ENCODE results near the gene USP17L29. TPM values are rescaled to one million over a fixed set of nuclear protein-coding genes. Genes with fewer than 3 reads are reported as not detected.
"Not testable (repeated sequence)": the region's sequence is repeated elsewhere in the genome, so short reads cannot be mapped to it uniquely, and the experiment has no call there.

The USP17L29 gene
- total RNA-seq (not detected), polyA plus RNA-seq (not detected)

GRCh38 chr4:9353338-9353737 is at the start of gene USP17L29:
Gene USP17L29 (plus strand): TSS chr4:9353638. CDS start chr4:9353638, 0 bp downstream.
- not testable (repeated sequence) for H3K4me1 Mint-ChIP-seq; H3K4me3 ChIP-seq (ENCODE audit: low read depth, low read length); H3K9me3 Mint-ChIP-seq; H3K36me3 Mint-ChIP-seq; H3K27me3 Mint-ChIP-seq; H3K36me3 ChIP-seq (ENCODE audit: control insufficient read depth, insufficient read depth, low read length); H3K4me1 ChIP-seq (ENCODE audit: control insufficient read depth, insufficient read depth, low read length, poor library complexity, severe bottlenecking); DNase-seq; H3K4me3 Mint-ChIP-seq; ATAC-seq (ENCODE audit: low read depth in 2 of 2); H3K27ac Mint-ChIP-seq; H3K27ac ChIP-seq (ENCODE audit: insufficient read depth, low read length, poor library complexity, severe bottlenecking); H3K27me3 ChIP-seq (ENCODE audit: control insufficient read depth, insufficient read depth, low read length); H3K9me3 ChIP-seq (ENCODE audit: control insufficient read depth in 2 of 2, low read length in 2 of 2)

- not testable (repeated sequence) for H3K4me1 Mint-ChIP-seq; H3K27ac Mint-ChIP-seq; H3K27ac ChIP-seq (ENCODE audit: insufficient read depth, low read length, poor library complexity, severe bottlenecking); H3K4me1 ChIP-seq (ENCODE audit: control insufficient read depth, insufficient read depth, low read length, poor library complexity, severe bottlenecking); DNase-seq; H3K27me3 ChIP-seq (ENCODE audit: control insufficient read depth, insufficient read depth, low read length); H3K36me3 ChIP-seq (ENCODE audit: control insufficient read depth, insufficient read depth, low read length); H3K9me3 ChIP-seq (ENCODE audit: control insufficient read depth in 2 of 2, low read length in 2 of 2); H3K36me3 Mint-ChIP-seq; H3K4me3 Mint-ChIP-seq; H3K9me3 Mint-ChIP-seq; H3K27me3 Mint-ChIP-seq; H3K4me3 ChIP-seq (ENCODE audit: low read depth, low read length); ATAC-seq (ENCODE audit: low read depth in 2 of 2)
Measured at GRCh38 chr4:9324191-9324590, 29.2 kb upstream of the USP17L29 start.

GRCh38 chr4:9324865-9325264 is 28.6 kb upstream of the USP17L29 start, which contains the start of gene USP17L24:
Gene USP17L24 (plus strand): TSS chr4:9325165. CDS start chr4:9325165, 0 bp downstream.
- not testable (repeated sequence) for H3K27ac Mint-ChIP-seq

GRCh38 chr4:9329611-9330010 is 23.8 kb upstream of the USP17L29 start, which contains the start of gene USP17L25:
Gene USP17L25 (plus strand): TSS chr4:9329911. CDS start chr4:9329911, 0 bp downstream.
- not testable (repeated sequence) for H3K36me3 Mint-ChIP-seq; H3K27me3 ChIP-seq (ENCODE audit: control insufficient read depth, insufficient read depth, low read length); H3K36me3 ChIP-seq (ENCODE audit: control insufficient read depth, insufficient read depth, low read length); H3K4me3 Mint-ChIP-seq; H3K9me3 ChIP-seq (ENCODE audit: control insufficient read depth in 2 of 2, low read length in 2 of 2); H3K27ac Mint-ChIP-seq; DNase-seq; H3K9me3 Mint-ChIP-seq; ATAC-seq (ENCODE audit: low read depth in 2 of 2); H3K27me3 Mint-ChIP-seq; H3K4me3 ChIP-seq (ENCODE audit: low read depth, low read length); H3K4me1 Mint-ChIP-seq; H3K27ac ChIP-seq (ENCODE audit: insufficient read depth, low read length, poor library complexity, severe bottlenecking); H3K4me1 ChIP-seq (ENCODE audit: control insufficient read depth, insufficient read depth, low read length, poor library complexity, severe bottlenecking)

More at GRCh38 chr4:9324865-9325264, 28.6 kb upstream of the USP17L29 start, which contains the start of gene USP17L24:
- not testable (repeated sequence) for H3K4me1 Mint-ChIP-seq; H3K9me3 ChIP-seq (ENCODE audit: control insufficient read depth in 2 of 2, low read length in 2 of 2); H3K9me3 Mint-ChIP-seq; H3K36me3 Mint-ChIP-seq; H3K4me1 ChIP-seq (ENCODE audit: control insufficient read depth, insufficient read depth, low read length, poor library complexity, severe bottlenecking); DNase-seq; H3K36me3 ChIP-seq (ENCODE audit: control insufficient read depth, insufficient read depth, low read length); ATAC-seq (ENCODE audit: low read depth in 2 of 2); H3K27me3 ChIP-seq (ENCODE audit: control insufficient read depth, insufficient read depth, low read length); H3K4me3 ChIP-seq (ENCODE audit: low read depth, low read length); H3K4me3 Mint-ChIP-seq; H3K27me3 Mint-ChIP-seq; H3K27ac ChIP-seq (ENCODE audit: insufficient read depth, low read length, poor library complexity, severe bottlenecking)

- not testable (repeated sequence) for DNase-seq; H3K4me3 Mint-ChIP-seq; H3K4me3 ChIP-seq (ENCODE audit: low read depth, low read length); H3K27me3 ChIP-seq (ENCODE audit: control insufficient read depth, insufficient read depth, low read length); H3K9me3 ChIP-seq (ENCODE audit: control insufficient read depth in 2 of 2, low read length in 2 of 2); H3K27ac ChIP-seq (ENCODE audit: insufficient read depth, low read length, poor library complexity, severe bottlenecking); H3K36me3 ChIP-seq (ENCODE audit: control insufficient read depth, insufficient read depth, low read length); H3K4me1 Mint-ChIP-seq; H3K9me3 Mint-ChIP-seq; ATAC-seq (ENCODE audit: low read depth in 2 of 2); H3K36me3 Mint-ChIP-seq; H3K4me1 ChIP-seq (ENCODE audit: control insufficient read depth, insufficient read depth, low read length, poor library complexity, severe bottlenecking); H3K27ac Mint-ChIP-seq; H3K27me3 Mint-ChIP-seq
Measured at GRCh38 chr4:9334358-9334757, 19.1 kb upstream of the USP17L29 start, which contains the start of gene USP17L26. Gene USP17L26 (plus strand): TSS chr4:9334658. CDS start chr4:9334658, 0 bp downstream.

GRCh38 chr4:9339103-9339502 is 14.3 kb upstream of the USP17L29 start, which contains the start of gene USP17L5:
Gene USP17L5 (plus strand): TSS chr4:9339403. CDS start chr4:9339403, 0 bp downstream.
- not testable (repeated sequence) for H3K27me3 ChIP-seq (ENCODE audit: control insufficient read depth, insufficient read depth, low read length); H3K4me1 ChIP-seq (ENCODE audit: control insufficient read depth, insufficient read depth, low read length, poor library complexity, severe bottlenecking); H3K27ac Mint-ChIP-seq; H3K36me3 ChIP-seq (ENCODE audit: control insufficient read depth, insufficient read depth, low read length); ATAC-seq (ENCODE audit: low read depth in 2 of 2); H3K4me3 Mint-ChIP-seq; H3K9me3 ChIP-seq (ENCODE audit: control insufficient read depth in 2 of 2, low read length in 2 of 2); H3K27me3 Mint-ChIP-seq; H3K4me1 Mint-ChIP-seq; H3K4me3 ChIP-seq (ENCODE audit: low read depth, low read length); H3K36me3 Mint-ChIP-seq; H3K27ac ChIP-seq (ENCODE audit: insufficient read depth, low read length, poor library complexity, severe bottlenecking); DNase-seq; H3K9me3 Mint-ChIP-seq

- not testable (repeated sequence) for H3K27ac Mint-ChIP-seq; H3K27ac ChIP-seq (ENCODE audit: insufficient read depth, low read length, poor library complexity, severe bottlenecking); H3K4me1 ChIP-seq (ENCODE audit: control insufficient read depth, insufficient read depth, low read length, poor library complexity, severe bottlenecking); H3K9me3 ChIP-seq (ENCODE audit: control insufficient read depth in 2 of 2, low read length in 2 of 2); H3K36me3 Mint-ChIP-seq; H3K27me3 ChIP-seq (ENCODE audit: control insufficient read depth, insufficient read depth, low read length); H3K36me3 ChIP-seq (ENCODE audit: control insufficient read depth, insufficient read depth, low read length); H3K27me3 Mint-ChIP-seq; H3K9me3 Mint-ChIP-seq; H3K4me1 Mint-ChIP-seq; DNase-seq; ATAC-seq (ENCODE audit: low read depth in 2 of 2); H3K4me3 ChIP-seq (ENCODE audit: low read depth, low read length); H3K4me3 Mint-ChIP-seq
Measured at GRCh38 chr4:9343848-9344247, 9.6 kb upstream of the USP17L29 start, which contains the start of gene USP17L27. Gene USP17L27 (plus strand): TSS chr4:9344148. CDS start chr4:9344148, 0 bp downstream.

- not testable (repeated sequence) for H3K27ac ChIP-seq (ENCODE audit: insufficient read depth, low read length, poor library complexity, severe bottlenecking); H3K9me3 ChIP-seq (ENCODE audit: control insufficient read depth in 2 of 2, low read length in 2 of 2); H3K4me3 ChIP-seq (ENCODE audit: low read depth, low read length); H3K27me3 Mint-ChIP-seq; DNase-seq; H3K36me3 ChIP-seq (ENCODE audit: control insufficient read depth, insufficient read depth, low read length); H3K36me3 Mint-ChIP-seq; ATAC-seq (ENCODE audit: low read depth in 2 of 2); H3K27ac Mint-ChIP-seq; H3K27me3 ChIP-seq (ENCODE audit: control insufficient read depth, insufficient read depth, low read length); H3K4me3 Mint-ChIP-seq; H3K9me3 Mint-ChIP-seq; H3K4me1 ChIP-seq (ENCODE audit: control insufficient read depth, insufficient read depth, low read length, poor library complexity, severe bottlenecking); H3K4me1 Mint-ChIP-seq
Measured at GRCh38 chr4:9348593-9348992, 4.8 kb upstream of the USP17L29 start, which contains the start of gene USP17L28. Gene USP17L28 (plus strand): TSS chr4:9348893. CDS start chr4:9348893, 0 bp downstream.
